GM04503 (cell line): Measurements from ENCODE around the gene ZNF764.
"Not testable (repeated sequence)": the region's sequence is repeated elsewhere in the genome, so short reads cannot be mapped to it uniquely, and the experiment has no call there.

Experiments
- DNase-seq: peaks from one replicate; pipeline ENCODE4 v3.0.0-alpha.2; 2012; ENCODE audit warnings: low read depth

Gene ZNF764

GRCh38 chr16:30548416-30549253 lies 9.5 kb downstream of the ZNF764 start:
- DNase-seq, result no peak

DNA sequence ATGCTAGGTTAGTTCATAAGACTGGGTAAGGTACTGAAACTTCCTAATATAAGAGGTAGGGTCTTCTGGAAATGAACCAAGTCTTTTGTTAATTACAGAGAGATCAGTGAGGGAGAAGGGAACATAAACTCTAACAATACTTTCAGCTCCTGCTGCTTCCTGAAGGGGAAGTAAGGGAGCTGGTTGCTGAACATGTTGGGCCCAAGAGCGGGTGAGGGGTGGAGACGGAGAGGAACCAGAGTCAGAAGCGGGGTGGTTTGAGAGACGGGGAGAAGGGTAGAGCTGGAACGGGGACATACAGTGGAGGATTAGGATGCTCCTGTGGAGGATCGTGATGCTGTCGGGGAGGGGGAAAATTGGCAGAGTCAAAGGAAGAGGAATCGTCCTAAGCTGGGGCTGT lies 12.1 kb downstream of the ZNF764 start:
- no peak for DNase-seq

DNA sequence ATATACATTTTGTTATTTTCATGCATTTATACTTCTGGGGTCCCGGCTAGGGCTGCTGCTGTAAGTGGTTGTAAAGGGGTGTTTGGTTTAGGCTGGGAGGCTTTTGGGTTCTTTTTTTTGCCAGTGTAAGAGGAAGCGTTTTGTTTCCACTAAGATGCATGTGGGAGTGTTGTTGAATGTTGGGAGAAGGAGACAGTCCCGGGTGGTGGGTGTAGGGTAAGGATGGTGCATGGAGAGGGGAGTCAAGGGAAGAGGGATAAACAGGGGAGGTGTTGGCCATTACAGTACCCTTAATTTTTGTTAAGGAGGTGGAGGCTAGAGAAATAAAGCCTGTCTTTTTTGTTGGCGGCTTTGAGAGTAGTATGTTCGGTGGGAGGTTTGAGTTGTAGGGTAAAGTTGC lies 15.1 kb downstream of the ZNF764 start:
- no peak for DNase-seq

DNA sequence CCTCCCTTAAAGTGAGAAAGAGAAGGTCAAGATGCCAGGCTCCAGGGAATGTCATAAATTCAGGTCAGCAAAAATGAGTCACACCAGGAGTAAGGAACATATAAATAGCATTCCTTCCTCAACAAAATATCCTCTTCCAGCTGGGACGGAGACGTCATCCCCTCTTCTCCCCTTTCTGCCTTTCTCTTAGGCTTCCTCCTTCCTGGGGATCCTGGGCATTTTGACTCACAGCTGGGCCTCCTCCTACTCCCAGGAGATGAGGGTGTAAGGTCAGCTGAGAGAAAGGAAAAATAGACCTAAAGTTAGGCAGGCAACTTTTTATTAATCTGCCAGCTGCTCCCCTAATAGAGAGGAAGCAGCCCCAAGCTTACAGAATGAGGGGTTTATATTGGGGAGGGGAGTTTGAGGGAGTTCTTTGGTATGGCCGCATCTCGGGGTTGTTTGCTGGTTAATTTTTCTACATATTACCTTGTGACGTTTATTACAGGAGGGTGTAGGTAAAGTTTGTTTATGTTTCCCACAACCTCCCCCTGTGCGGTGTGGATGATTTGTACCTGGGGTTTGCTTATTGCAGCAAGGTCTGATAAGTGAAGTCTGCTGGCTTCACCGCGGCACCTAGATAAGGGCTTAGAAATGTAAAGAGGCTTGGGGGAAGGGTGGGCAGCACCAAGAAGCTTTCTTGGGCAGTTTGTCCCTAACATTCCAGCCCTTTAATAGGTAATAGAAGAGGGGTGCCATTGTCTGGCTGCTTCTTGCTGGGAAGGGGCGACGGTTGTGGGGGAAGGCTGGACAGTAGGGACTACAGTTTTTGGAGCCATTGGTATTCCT lies 16.5 kb downstream of the ZNF764 start:
- no peak for DNase-seq

DNA sequence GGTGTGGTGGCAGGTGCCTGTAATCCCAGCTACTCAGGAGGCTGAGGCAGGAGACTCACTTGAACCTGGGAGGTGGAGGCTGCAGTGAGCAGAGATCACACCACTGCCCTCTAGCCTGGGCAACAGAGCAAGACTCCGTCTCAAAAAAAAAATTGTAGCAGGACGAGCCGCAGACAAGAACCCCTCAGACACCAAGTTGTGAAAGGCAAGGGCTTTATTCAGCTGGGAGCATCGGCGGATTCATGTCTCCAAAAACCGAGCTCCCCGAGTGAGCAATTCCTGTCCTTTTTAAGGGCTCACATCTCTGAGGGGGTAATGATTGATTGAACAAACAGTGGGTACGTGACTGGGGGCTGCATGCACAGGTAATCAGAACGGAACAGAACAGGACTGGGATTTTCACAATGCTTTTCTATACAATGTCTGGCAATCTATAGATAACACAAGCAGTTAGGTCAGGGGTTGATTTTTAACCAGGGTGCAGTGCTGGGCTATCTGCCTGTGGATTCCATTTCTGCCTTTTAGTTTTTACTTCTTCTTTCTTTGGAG lies 17.2 kb downstream of the ZNF764 start:
- DNase-seq, result not testable (repeated sequence)

DNA sequence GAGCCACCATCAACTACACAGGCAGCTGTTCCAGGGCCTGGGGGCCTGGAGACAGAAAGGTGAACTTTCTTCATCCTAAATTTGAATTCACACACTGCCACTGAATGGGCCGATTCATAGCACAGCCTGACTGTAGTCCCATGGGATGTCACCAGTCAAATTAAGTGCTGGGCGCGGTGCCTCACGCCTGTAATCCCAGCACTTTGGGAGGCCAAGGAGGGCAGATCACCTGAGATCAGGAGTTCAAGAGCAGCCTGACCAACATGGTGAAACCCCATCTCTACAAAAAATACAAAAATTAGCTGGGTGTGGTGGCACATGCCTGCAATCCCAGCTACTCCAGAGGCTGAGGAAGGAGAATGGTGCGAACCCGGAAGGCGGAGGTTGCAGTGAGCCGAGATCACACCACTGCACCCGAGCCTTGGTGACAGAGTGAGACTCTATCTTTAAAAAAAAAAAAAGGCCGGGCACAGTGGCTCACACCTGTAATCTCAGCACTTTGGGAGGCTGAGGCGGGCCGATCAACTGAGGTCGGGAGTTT lies 18.1 kb downstream of the ZNF764 start:
- DNase-seq, result not testable (repeated sequence)

DNA sequence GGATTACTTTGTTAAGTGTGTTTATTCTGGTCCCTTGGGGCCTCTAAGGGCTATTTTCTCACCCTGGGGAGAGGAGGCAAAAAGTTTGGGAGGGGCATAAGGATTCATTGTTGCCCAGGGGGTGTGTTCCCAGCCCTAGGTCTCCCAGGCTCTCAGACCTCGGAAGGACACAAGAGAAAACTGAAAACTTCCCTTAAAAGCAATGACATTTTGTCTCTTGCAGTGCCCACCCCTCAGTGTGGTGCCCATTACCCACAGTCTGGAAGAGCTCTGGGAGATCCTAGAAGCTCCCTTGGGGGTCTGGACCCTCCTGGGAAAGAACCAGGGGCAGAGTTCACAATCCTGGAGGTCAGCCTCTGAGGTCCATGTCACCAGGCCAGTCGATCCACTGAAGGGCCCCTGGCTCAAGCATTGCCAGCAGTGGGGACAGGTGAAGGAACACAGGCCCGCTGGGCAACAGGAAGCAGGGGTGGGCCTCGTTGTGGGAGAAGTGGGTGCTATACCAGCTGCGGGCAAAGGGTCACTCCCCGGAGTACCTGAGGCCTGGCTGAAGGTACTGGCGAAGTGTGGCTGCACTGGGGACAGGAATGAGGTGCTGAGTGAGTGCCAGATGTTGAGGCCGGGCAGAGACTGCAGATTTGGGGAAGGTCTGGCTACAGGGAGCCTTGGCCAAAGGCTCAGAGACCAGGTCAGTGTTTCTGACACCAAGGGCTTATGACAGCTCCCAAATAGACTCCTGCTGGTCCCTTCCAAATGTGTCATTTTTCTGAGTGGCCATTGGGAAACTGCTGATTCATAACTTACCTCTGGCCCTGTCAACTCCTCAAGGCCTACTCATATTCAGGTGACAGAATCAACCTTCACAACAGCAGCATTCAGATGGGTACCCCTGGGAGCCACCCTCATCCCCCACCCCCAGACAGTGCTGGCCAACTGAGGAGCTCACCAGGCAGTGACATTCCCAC lies 18.9 kb downstream of the ZNF764 start:
- DNase-seq, result no peak

GRCh38 chr16:30536391-30537024 lies 21.7 kb downstream of the ZNF764 start:
- DNase-seq, result not testable (repeated sequence)

DNA sequence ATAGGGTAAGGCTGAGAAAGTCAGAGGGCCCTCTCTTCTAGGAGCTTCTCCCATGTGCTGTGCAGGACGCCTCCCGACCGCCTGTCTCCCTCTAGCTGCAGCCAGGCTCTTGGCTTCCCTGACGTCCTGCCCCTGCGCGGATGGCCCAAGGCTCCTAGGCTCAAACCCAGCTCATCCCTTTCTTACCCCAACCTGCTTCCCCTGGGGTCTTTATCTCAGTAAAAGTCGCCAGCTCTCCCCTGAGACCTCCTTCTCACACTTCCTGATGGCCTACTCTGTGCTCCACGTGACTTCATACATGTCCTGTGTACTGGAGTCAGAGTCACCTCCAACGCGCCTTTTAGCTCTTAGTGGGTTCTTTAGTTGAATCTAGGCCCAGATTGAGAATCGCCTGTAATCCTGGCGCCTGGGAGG lies 22.4 kb downstream of the ZNF764 start:
- no peak for DNase-seq

- no peak for DNase-seq
Observed at GRCh38 chr16:30535106-30535776, 22.9 kb downstream of the ZNF764 start.

DNA sequence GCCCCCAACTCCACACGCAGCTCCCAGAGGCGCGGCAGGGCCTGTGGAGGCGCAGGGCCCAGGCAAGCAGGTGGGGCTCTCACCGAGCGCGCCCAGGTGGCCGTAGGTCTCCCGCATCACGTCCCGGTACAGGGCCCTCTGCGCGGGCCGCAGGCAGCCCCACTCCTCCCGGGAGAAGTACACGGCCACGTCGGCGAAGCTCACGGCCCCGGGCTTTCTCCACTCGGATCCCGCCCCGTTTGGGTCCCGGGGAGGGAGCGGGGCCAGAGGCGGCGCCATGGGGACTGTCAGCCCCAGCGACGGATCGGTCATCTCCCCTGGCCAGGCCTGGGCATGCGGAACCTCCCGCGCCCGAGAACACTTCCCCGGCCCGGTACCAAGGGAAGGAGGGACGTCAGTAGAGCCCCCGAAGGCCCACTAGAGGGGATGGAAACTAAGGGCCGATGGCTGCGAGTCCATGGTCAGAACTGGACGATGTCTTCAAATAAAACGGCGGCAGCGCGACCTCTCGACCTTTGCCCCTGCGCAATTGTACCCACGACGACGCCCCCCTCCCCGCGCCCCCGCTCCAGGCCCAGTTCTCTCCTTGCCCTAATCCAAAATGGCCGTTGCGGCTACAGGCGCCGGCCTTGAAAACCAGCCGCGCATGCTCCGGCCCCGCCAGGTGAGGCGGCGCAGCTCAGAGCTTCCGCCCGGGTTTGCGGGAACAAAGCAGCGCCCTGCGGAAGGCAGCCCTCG lies 23.6 kb downstream of the ZNF764 start, which contains the start of gene ZNF747:
Gene ZNF747, minus strand, starts transcription at position 491 of the 738 bp plus-strand sequence. Its CDS starts 179 bp downstream, at position 312.
- no peak for DNase-seq

GRCh38 chr16:30533748-30534367 lies 24.3 kb downstream of the ZNF764 start:
- DNase-seq, result no peak

- no peak for DNase-seq
Observed at GRCh38 chr16:30533146-30533522, 25.0 kb downstream of the ZNF764 start.

- no peak for DNase-seq
Observed at GRCh38 chr16:30532285-30533145, 25.7 kb downstream of the ZNF764 start.

DNA sequence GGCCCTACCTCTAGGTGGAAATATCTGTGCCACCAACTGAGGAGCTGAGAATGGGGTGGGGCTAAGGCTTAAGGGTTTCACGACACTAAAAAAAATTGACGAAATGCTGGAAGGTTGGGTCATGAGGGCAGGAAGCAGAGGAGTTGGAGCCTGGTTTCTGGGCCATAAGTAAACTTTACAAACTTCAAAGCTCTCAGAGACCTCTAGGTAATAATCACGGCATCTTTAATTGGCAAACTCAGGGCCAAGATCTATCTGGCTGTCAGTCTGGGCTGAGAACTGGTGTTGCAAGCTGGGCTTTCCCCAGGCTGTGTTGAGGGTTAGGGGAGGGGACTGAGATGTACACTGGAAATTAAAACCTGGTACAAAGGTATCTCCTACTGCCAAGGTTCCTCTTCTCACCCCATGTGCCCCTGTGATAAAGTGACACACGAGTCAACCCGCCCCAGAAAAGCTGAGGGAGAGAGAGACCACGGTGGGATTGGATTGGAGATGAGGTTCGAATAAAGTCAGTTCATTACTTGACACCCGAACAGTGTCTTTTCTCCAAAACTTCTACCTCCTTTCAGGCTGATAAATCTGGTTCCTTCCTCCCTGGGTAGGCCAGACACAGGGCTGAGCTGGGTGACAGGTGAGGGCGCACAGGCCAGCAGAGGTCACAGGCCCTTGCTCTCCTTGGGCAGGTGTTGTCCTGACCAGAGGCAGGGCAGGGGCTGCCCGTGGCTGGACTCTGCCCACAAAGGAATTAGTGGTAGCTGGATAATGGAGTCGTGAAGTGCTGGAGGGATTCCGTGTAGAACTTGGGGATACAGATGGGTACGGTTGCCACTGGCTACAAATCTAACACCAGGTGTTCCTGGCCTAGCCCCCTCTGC lies 27.8 kb downstream of the ZNF764 start:
- DNase-seq, result no peak

DNA sequence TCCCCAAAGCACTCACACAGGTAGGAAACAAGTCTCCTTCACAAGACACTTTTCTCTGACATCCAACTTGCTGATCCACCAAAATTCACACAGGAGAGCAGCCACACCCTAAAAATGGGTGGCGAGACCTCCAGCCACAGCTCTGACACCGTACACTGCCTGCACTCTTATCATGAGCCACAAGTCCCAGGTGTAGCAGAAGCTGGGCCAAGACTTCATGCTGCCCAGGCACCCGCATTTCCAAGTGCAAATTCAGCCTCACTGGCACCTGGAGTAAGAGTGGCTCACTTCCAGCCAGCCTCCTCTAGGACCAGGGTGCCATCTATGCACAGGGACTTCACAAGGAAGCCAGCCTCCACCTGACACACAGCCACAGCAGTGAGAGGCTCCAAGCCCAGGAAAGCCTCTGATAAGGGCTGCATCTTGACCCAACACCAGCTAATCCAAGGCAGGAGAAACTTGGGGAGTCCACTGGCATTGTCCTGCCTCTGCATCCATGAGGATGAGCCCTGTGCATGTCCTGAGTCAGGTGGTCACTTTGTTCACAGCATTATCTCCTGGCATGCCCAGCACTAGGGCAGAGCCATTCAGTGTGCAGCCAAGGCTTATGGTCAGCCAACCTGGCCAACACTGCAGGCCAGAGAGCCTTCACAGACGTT lies 29.2 kb downstream of the ZNF764 start:
- DNase-seq, result no peak
